DND-41 (cell line): ENCODE results near the gene ZFYVE28.

Experiments used
- ATAC-seq: fragments of 200-7000 bp; cut with Tn5 transposase; 3 replicates; pipeline ENCODE4 v1.9.1; 2021; ENCODE audit warnings: low read depth; ENCODE audit not compliant: insufficient read depth
- DNase-seq: peaks from one replicate; pipeline ENCODE4 v3.0.0-alpha.2; 2020
- H2AFZ ChIP-seq: 2 replicates; pipeline ENCODE4 v1.6.0; 2012; ENCODE audit warnings: low read depth, low read length
- H3K27ac ChIP-seq: 2 replicates; pipeline ENCODE4 v1.5.1; 2012; ENCODE audit warnings: low read length, inconsistent platforms
- H3K27me3 ChIP-seq: fragments of 200-600 bp; sonication (generic); 2 replicates; pipeline ENCODE4 v1.6.0; 2012; ENCODE audit warnings: low read length, mild to moderate bottlenecking, inconsistent platforms; ENCODE audit not compliant: insufficient read depth, poor library complexity
- H3K36me3 ChIP-seq: 2 replicates; pipeline ENCODE4 v1.5.1; 2012; ENCODE audit warnings: low read length, inconsistent platforms; ENCODE audit not compliant: insufficient read depth
- H3K4me1 ChIP-seq: 2 replicates; pipeline ENCODE4 v1.5.1; 2012; ENCODE audit warnings: mild to moderate bottlenecking, low read length; ENCODE audit not compliant: insufficient read depth
- H3K4me2 ChIP-seq: 2 replicates; pipeline ENCODE4 v1.6.0; 2012; ENCODE audit warnings: mild to moderate bottlenecking, moderate library complexity, low read length, inconsistent platforms; ENCODE audit not compliant: insufficient read depth
- H3K4me3 ChIP-seq, 2 experiments: fragments of 200-600 bp in 1 of 2; shearing (Covaris generic) in 1 of 2; 2 replicates each; pipeline ENCODE4 v1.5.1; 2012 to 2016; ENCODE audit warnings: inconsistent platforms in 2 of 2, low read length in 2 of 2, mild to moderate bottlenecking in 2 of 2, low read depth in 1 of 2, moderate library complexity in 1 of 2
- H3K79me2 ChIP-seq: 2 replicates; pipeline ENCODE4 v1.6.0; 2012; ENCODE audit warnings: low read length, inconsistent platforms; ENCODE audit not compliant: insufficient read depth
- H3K9ac ChIP-seq: 2 replicates; pipeline ENCODE4 v1.6.0; 2012; ENCODE audit warnings: low read depth, mild to moderate bottlenecking, inconsistent platforms, low read length, moderate library complexity
- H3K9me3 ChIP-seq: 2 replicates; pipeline ENCODE4 v1.5.1; 2012; ENCODE audit warnings: low read length, moderate library complexity, mild to moderate bottlenecking, inconsistent platforms; ENCODE audit not compliant: insufficient read depth, severe bottlenecking
- H4K20me1 ChIP-seq: 2 replicates; pipeline ENCODE4 v1.6.0; 2012; ENCODE audit warnings: low read length; ENCODE audit not compliant: insufficient read depth
- EZH2 ChIP-seq: IDR thresholded peaks from 3 replicates; pipeline ENCODE4 v1.6.1; 2012; ENCODE audit warnings: borderline replicate concordance, low read depth, mild to moderate bottlenecking, moderate library complexity, low read length, inconsistent platforms; ENCODE audit not compliant: severe bottlenecking
- TF ChIP-seq, protein P1 (sequence below): IDR thresholded peaks from 2 replicates; pipeline ENCODE4 v1.5.1; 2012; ENCODE audit warnings: borderline replicate concordance, low read length, moderate library complexity, mild to moderate bottlenecking; ENCODE audit not compliant: poor library complexity, severe bottlenecking; ENCODE audit errors: extremely low read depth

ZFYVE28 gene

DNA sequence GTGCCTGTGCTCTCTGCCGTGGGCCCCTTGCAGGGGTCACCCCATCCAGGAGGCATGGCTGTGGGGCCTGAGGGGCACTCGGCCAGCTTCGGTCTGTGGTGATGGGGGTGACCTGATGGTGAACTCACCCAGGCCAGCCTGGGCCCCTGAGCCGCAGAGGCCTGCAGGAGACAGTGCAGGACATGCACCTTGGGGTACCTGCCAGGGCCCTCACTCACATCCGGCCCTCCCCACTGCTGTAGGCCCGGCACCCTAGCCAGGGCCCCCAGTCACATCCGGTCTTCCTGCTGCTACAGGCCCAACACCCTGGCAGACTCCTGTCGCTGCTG is 7.6 kb upstream of the ZFYVE28 start:
- no peak for DNase-seq

DNA sequence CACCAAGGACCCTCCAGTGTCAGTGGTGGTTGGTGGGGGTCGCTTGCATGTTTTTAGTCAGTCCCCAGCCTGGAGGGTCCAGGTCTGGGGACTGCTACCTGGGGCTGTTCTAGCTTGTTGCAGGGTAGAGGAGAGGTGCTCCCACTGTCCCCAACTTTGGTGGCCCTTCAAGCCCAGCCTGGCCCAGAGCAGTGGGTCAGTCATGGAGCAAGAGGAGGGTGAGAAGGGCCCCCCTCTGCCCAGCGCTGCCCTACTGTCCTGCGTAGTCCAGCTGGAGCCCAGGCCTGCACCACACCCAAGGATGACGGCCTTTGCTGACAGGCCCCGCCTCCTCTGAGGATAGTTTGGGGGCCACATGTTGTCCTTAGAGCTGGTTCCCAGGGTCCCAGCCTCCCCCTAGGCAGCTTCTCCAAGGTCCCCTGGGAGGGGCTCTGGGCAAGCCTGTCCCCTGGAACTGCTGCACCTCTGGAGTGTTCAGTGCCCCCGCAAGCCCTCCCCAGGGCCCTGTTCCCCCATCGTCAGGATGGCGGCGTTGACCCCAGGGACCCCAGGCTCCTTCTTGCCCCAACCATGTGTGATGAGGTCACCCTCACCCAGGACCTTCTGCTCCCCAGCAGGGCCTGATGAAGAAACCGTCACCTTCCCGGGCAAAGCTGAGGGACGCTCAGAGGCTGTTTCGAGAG is 7.1 kb upstream of the ZFYVE28 start:
- Histone ChIP-seq H3K9ac (no peak overlapping the region), H3K4me1 (no peaks in the 10 kb centered on the region), H3K36me3 (no peaks in the 10 kb centered on the region), H3K27me3 (peaks cover 15% of the 10 kb centered on the region), H3K4me2 (no peak overlapping the region), H4K20me1 (peaks cover 45% of the 10 kb centered on the region), H3K4me3 (no peak overlapping the region), H3K79me2 (no peaks in the 10 kb centered on the region), H2AFZ (no peak overlapping the region), H3K9me3 (no peaks in the 10 kb centered on the region), H3K27ac (no peak overlapping the region)
- ATAC-seq (no peak), DNase-seq (no peak)
- TF ChIP-seq, protein P1, sequence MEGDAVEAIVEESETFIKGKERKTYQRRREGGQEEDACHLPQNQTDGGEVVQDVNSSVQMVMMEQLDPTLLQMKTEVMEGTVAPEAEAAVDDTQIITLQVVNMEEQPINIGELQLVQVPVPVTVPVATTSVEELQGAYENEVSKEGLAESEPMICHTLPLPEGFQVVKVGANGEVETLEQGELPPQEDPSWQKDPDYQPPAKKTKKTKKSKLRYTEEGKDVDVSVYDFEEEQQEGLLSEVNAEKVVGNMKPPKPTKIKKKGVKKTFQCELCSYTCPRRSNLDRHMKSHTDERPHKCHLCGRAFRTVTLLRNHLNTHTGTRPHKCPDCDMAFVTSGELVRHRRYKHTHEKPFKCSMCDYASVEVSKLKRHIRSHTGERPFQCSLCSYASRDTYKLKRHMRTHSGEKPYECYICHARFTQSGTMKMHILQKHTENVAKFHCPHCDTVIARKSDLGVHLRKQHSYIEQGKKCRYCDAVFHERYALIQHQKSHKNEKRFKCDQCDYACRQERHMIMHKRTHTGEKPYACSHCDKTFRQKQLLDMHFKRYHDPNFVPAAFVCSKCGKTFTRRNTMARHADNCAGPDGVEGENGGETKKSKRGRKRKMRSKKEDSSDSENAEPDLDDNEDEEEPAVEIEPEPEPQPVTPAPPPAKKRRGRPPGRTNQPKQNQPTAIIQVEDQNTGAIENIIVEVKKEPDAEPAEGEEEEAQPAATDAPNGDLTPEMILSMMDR, result no peak
- TF ChIP-seq EZH2, result no peak

More for the DNA sequence above, 7.6 kb upstream of the ZFYVE28 start:
- Histone ChIP-seq H3K79me2 (no peaks in the 10 kb centered on the region), H3K36me3 (no peaks in the 10 kb centered on the region), H3K4me2 (no peak overlapping the region), H3K9ac (no peak overlapping the region), H3K4me3 (no peak overlapping the region), H3K27me3 (peaks cover 12% of the 10 kb centered on the region), H4K20me1 (peaks cover 40% of the 10 kb centered on the region), H3K27ac (no peak overlapping the region), H2AFZ (no peak overlapping the region), H3K4me1 (no peaks in the 10 kb centered on the region), H3K9me3 (no peaks in the 10 kb centered on the region)
- ATAC-seq, result no peak
- no peak for TF ChIP-seq EZH2
- TF ChIP-seq, protein P1, result no peak

DNA sequence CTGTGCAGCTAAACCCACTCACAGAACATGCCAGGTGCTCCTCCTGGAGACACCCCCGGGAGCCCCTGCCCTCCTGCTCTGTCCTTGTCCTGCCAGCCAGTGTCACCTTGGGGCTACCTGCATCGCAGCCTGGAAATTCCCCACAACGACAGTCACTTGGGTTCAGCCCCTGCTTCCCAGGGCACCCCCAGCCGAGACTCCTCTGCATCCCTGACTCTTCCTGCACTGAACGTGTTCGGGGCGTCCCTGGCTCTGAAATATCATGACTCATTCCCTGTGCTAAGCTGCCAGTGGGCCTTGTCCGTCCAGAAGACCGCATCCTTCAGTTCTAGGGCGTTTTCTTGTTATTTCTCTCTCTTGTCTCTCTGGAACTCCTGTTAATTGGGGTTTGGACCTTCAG is 6.1 kb upstream of the ZFYVE28 start:
- H3K27ac ChIP-seq, result no peak overlapping the region
- ATAC-seq (no peak), DNase-seq (no peak)
- H3K4me2 ChIP-seq, result no peak overlapping the region
- H4K20me1 ChIP-seq, result peaks cover 45% of the 10 kb centered on the region
- peaks cover 24% of the 10 kb centered on the region for H3K27me3 ChIP-seq
- H3K9me3 ChIP-seq, result no peaks in the 10 kb centered on the region
- no peak for TF ChIP-seq EZH2
- TF ChIP-seq, protein P1, result no peak
- no peak overlapping the region for H3K4me3 ChIP-seq
- H3K36me3 ChIP-seq, result no peaks in the 10 kb centered on the region
- H3K9ac ChIP-seq, result no peak overlapping the region
- no peaks in the 10 kb centered on the region for H3K4me1 ChIP-seq
- no peak overlapping the region for H2AFZ ChIP-seq
- no peaks in the 10 kb centered on the region for H3K79me2 ChIP-seq

DNA sequence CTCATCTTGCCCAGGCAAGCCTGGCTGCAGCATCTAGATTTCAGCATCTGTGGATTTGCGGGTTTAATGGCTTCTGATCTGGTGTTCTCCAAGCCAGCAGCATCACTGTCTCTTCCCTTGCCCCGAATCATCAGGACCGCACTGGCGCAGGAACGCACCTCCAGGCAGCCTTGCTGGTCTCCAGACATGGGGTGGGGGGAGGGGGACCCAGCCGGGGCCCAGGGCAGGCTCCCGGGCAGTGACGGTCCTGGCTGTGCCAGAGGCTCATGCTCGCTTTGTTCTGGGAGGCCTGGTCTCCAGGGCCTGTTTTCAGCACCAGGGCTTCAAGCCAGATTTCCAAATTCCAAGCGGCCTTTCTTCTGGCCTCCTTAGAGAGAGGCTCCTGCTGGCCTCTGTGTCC is 5.2 kb upstream of the ZFYVE28 start:
- ATAC-seq, result no peak
- Histone ChIP-seq H2AFZ (no peak overlapping the region), H3K4me1 (peaks cover 7% of the 10 kb centered on the region), H3K4me2 (no peak overlapping the region), H3K4me3 (no peak overlapping the region), H3K27me3 (peaks cover 31% of the 10 kb centered on the region), H3K9ac (no peak overlapping the region), H3K79me2 (no peaks in the 10 kb centered on the region), H3K36me3 (no peaks in the 10 kb centered on the region), H3K9me3 (no peaks in the 10 kb centered on the region), H3K27ac (no peak overlapping the region), H4K20me1 (peaks cover 41% of the 10 kb centered on the region)
- no peak for DNase-seq
- TF ChIP-seq, protein P1, result no peak
- TF ChIP-seq EZH2, result no peak
